Measurements from ENCODE around the gene KCNA10.

Gene KCNA10

DNA sequence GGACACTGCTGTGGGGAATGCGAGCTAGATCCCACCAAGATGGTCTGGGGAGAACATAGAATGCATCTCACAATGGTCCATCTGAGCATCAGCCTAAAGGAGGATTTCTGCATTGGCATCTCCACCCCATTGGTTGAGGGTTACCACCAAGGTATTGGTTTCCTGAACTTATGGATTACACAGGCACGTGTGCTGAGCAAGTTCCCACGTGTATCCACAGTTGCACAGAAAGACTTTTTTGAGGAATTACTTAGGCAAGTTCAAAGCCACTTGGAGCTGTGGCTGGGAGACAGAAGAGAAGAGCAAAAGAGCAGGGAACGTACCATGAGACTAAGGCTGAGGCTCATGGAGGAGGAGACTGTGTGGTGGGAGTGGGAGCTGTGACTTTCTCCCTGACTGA lies 44.1 kb upstream of the KCNA10 start:
- no peaks in the 10 kb centered on the region for H3K9me2 ChIP-seq (replicated peaks; ENCODE audit: control insufficient read depth, low read length)
- H3K4me1 ChIP-seq (ENCODE audit: control insufficient read depth, low read length) = no peaks in the 10 kb centered on the region
- TF ChIP-seq, protein P1, sequence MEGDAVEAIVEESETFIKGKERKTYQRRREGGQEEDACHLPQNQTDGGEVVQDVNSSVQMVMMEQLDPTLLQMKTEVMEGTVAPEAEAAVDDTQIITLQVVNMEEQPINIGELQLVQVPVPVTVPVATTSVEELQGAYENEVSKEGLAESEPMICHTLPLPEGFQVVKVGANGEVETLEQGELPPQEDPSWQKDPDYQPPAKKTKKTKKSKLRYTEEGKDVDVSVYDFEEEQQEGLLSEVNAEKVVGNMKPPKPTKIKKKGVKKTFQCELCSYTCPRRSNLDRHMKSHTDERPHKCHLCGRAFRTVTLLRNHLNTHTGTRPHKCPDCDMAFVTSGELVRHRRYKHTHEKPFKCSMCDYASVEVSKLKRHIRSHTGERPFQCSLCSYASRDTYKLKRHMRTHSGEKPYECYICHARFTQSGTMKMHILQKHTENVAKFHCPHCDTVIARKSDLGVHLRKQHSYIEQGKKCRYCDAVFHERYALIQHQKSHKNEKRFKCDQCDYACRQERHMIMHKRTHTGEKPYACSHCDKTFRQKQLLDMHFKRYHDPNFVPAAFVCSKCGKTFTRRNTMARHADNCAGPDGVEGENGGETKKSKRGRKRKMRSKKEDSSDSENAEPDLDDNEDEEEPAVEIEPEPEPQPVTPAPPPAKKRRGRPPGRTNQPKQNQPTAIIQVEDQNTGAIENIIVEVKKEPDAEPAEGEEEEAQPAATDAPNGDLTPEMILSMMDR (IDR thresholded peaks at IDR 0.05; ENCODE audit: low read depth, low read length, poor library complexity, severe bottlenecking) = no peak
- no peak for TF ChIP-seq EZH2phosphoT487 (IDR thresholded peaks at IDR 0.05; ENCODE audit: borderline replicate concordance, low read length)
- H3K9me3 ChIP-seq (ENCODE audit: control insufficient read depth, insufficient read depth, low read length) = no peaks in the 10 kb centered on the region
- H3K4me2 ChIP-seq (ENCODE audit: low read length) = no peak overlapping the region
- no peaks in the 10 kb centered on the region for H4K20me1 ChIP-seq (ENCODE audit: control insufficient read depth, insufficient read depth, low read depth, low read length)
- no peak overlapping the region for H3K27ac ChIP-seq (ENCODE audit: low read depth, low read length)
- H3K4me3 ChIP-seq (ENCODE audit: low read length) = no peak overlapping the region
- no peaks in the 10 kb centered on the region for H3K36me3 ChIP-seq (ENCODE audit: control insufficient read depth, low read length)
- no peaks in the 10 kb centered on the region for H3F3A ChIP-seq (ENCODE audit: control insufficient read depth, insufficient read depth)
- no peaks in the 10 kb centered on the region for H3K79me2 ChIP-seq (ENCODE audit: control insufficient read depth, low read length)
- H3K27me3 ChIP-seq (ENCODE audit: control insufficient read depth, low read length) = peaks cover 24% of the 10 kb centered on the region

DNA sequence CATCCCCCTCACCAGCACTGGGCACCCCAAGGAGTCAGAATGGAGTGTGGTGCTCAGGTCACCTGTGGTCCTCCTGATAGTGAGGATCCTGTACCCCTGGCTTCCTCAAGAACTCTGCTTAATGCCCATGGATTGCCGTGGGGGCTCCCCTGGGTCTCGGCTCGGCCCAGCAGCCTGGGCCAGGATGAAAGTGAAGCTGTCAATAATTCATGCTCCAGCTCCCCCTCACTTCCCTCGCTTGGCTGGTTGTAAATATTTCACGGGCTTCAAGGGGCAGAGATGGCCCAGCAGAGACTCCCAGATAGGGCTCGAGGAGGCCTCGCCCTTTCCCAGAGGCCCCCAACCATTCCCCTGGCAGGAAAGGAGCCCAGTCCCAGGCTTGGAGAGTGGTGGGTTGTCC lies 42.6 kb upstream of the KCNA10 start:
- H3F3A ChIP-seq (ENCODE audit: control insufficient read depth, insufficient read depth) = no peaks in the 10 kb centered on the region
- no peak overlapping the region for H3K4me2 ChIP-seq (ENCODE audit: low read length)
- H4K20me1 ChIP-seq (ENCODE audit: control insufficient read depth, insufficient read depth, low read depth, low read length) = no peaks in the 10 kb centered on the region
- H3K36me3 ChIP-seq (ENCODE audit: control insufficient read depth, low read length) = no peaks in the 10 kb centered on the region
- no peaks in the 10 kb centered on the region for H3K79me2 ChIP-seq (ENCODE audit: control insufficient read depth, low read length)
- no peaks in the 10 kb centered on the region for H3K4me1 ChIP-seq (ENCODE audit: control insufficient read depth, low read length)
- peaks cover 25% of the 10 kb centered on the region for H3K27me3 ChIP-seq (ENCODE audit: control insufficient read depth, low read length)
- no peaks in the 10 kb centered on the region for H3K9me3 ChIP-seq (ENCODE audit: control insufficient read depth, insufficient read depth, low read length)
- TF ChIP-seq, protein P1 (IDR thresholded peaks at IDR 0.05; ENCODE audit: low read depth, low read length, poor library complexity, severe bottlenecking) = no peak
- TF ChIP-seq EZH2phosphoT487 (IDR thresholded peaks at IDR 0.05; ENCODE audit: borderline replicate concordance, low read length) = no peak
- no peaks in the 10 kb centered on the region for H3K9me2 ChIP-seq (replicated peaks; ENCODE audit: control insufficient read depth, low read length)
- H3K27ac ChIP-seq (ENCODE audit: low read depth, low read length) = no peak overlapping the region
- no peak overlapping the region for H3K4me3 ChIP-seq (ENCODE audit: low read length)

DNA sequence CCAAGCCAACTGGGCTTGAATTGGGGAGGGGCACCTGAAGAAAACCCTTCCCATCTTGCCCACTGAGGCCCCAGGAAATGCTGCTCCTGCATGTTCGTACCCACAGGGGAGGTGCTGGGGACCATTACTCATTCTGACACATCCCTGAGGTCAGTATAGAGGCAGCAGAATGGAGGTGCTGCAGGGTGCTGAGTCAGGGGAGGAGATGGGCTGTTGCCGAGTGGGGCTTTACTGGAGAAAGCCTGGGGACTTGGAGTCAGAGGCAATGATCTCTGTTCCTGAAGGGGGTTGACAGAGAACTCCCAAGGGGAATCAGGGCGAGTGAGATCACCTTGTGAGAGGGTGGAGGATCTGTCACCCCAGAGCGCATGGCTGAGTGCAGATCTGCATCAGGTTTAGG lies 40.2 kb upstream of the KCNA10 start:
- H3K9me2 ChIP-seq (replicated peaks; ENCODE audit: control insufficient read depth, low read length) = no peaks in the 10 kb centered on the region
- no peaks in the 10 kb centered on the region for H4K20me1 ChIP-seq (ENCODE audit: control insufficient read depth, insufficient read depth, low read depth, low read length)
- TF ChIP-seq, protein P1 (IDR thresholded peaks at IDR 0.05; ENCODE audit: low read depth, low read length, poor library complexity, severe bottlenecking) = no peak
- no peak for TF ChIP-seq EZH2phosphoT487 (IDR thresholded peaks at IDR 0.05; ENCODE audit: borderline replicate concordance, low read length)
- no peaks in the 10 kb centered on the region for H3K79me2 ChIP-seq (ENCODE audit: control insufficient read depth, low read length)
- H3K9me3 ChIP-seq (ENCODE audit: control insufficient read depth, insufficient read depth, low read length) = no peaks in the 10 kb centered on the region
- H3K4me1 ChIP-seq (ENCODE audit: control insufficient read depth, low read length) = no peaks in the 10 kb centered on the region
- no peak overlapping the region for H3K27ac ChIP-seq (ENCODE audit: low read depth, low read length)
- no peak overlapping the region for H3K4me3 ChIP-seq (ENCODE audit: low read length)
- H3F3A ChIP-seq (ENCODE audit: control insufficient read depth, insufficient read depth) = no peaks in the 10 kb centered on the region
- H3K27me3 ChIP-seq (ENCODE audit: control insufficient read depth, low read length) = peaks cover 43% of the 10 kb centered on the region
- no peaks in the 10 kb centered on the region for H3K36me3 ChIP-seq (ENCODE audit: control insufficient read depth, low read length)
- no peak overlapping the region for H3K4me2 ChIP-seq (ENCODE audit: low read length)

DNA sequence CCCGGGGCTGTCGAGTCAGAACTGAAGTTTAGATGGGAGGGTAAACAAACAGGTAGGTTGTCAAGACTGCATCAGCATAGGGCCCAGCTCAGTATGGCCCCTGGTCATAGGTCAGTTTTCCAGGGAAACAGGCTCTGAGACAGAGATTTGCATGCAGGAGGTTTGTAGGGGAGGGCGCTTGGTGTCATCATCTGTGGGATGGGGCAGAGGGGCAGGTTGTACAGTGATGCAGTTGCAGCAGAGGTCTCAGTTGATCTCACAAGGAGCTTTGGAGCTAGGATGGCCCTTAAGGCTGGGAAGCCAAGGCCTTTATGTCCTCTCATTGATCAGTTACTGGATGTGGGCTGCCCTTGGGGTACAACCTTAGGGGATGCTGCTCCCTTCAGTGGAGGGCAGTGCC lies 38.5 kb upstream of the KCNA10 start:
- peaks cover 50% of the 10 kb centered on the region for H3K27me3 ChIP-seq (ENCODE audit: control insufficient read depth, low read length)
- H3K36me3 ChIP-seq (ENCODE audit: control insufficient read depth, low read length) = no peaks in the 10 kb centered on the region
- no peaks in the 10 kb centered on the region for H4K20me1 ChIP-seq (ENCODE audit: control insufficient read depth, insufficient read depth, low read depth, low read length)
- no peak overlapping the region for H3K4me3 ChIP-seq (ENCODE audit: low read length)
- TF ChIP-seq, protein P1 (IDR thresholded peaks at IDR 0.05; ENCODE audit: low read depth, low read length, poor library complexity, severe bottlenecking) = no peak
- TF ChIP-seq EZH2phosphoT487 (IDR thresholded peaks at IDR 0.05; ENCODE audit: borderline replicate concordance, low read length) = no peak
- no peak overlapping the region for H3K27ac ChIP-seq (ENCODE audit: low read depth, low read length)
- H3K9me3 ChIP-seq (ENCODE audit: control insufficient read depth, insufficient read depth, low read length) = no peaks in the 10 kb centered on the region
- H3K79me2 ChIP-seq (ENCODE audit: control insufficient read depth, low read length) = no peaks in the 10 kb centered on the region
- no peaks in the 10 kb centered on the region for H3K4me1 ChIP-seq (ENCODE audit: control insufficient read depth, low read length)
- H3F3A ChIP-seq (ENCODE audit: control insufficient read depth, insufficient read depth) = no peaks in the 10 kb centered on the region
- no peaks in the 10 kb centered on the region for H3K9me2 ChIP-seq (replicated peaks; ENCODE audit: control insufficient read depth, low read length)
- H3K4me2 ChIP-seq (ENCODE audit: low read length) = no peak overlapping the region

Data from DOHH2 (cell line).